Activated naive CD4-positive, alpha-beta T cell treated with anti-CD3 and anti-CD28 coated beads, Interleukin-2, amount 10 ng/mL, durations not matched to agents 7 days and 5 days (primary cell): ENCODE results near the gene ABI1.

ENCODE experiments used
- CTCF ChIA-PET: fragments of 350-600 bp; sonication (Branson Sonifier 250); formaldehyde crosslinking; loops from one replicate; lab custom pipeline; 2021; ENCODE audit warnings: antibody characterized with exemption; lab: Charles Lee
- DNase-seq: peaks from one replicate; pipeline ENCODE4 v3.0.0-alpha.2; 2020
- H3K27ac Mint-ChIP-seq: one replicate; pipeline ENCODE4 v1.8.0; 2021; ENCODE audit warnings: mild to moderate bottlenecking, moderate library complexity, mixed read lengths
- H3K27me3 Mint-ChIP-seq: one replicate; pipeline ENCODE4 v1.8.0; 2021; ENCODE audit warnings: mild to moderate bottlenecking, mixed read lengths
- H3K36me3 Mint-ChIP-seq: one replicate; pipeline ENCODE4 v1.8.0; 2021; ENCODE audit warnings: mixed read lengths
- H3K4me1 Mint-ChIP-seq: one replicate; pipeline ENCODE4 v1.8.0; 2021; ENCODE audit warnings: mixed read lengths
- H3K4me3 Mint-ChIP-seq: one replicate; pipeline ENCODE4 v1.8.0; 2021; ENCODE audit warnings: mild to moderate bottlenecking, moderate library complexity, mixed read lengths
- H3K9me3 Mint-ChIP-seq: one replicate; pipeline ENCODE4 v1.8.0; 2021; ENCODE audit warnings: mixed read lengths

Gene ABI1

DNA sequence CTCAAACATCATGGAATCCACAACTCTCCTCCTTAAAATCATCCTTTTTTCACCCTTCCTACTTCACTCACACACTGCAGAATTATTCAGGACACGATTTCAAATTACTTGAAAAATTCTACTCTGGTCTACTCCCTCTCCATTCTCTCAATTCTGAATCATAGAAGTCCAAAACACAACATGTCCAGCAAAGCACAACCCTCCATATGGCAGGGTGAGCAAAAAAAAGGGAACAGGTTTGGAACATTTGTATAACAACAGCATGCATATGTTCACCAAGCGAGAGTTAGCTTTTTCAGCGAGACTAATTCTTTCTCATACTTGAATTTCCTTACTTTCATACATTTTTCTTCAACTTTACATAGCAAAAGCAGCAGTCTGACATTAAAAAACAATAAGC is 73.4 kb downstream of the ABI1 start:
- CTCF ChIA-PET: no interaction called here
- H3K4me3 Mint-ChIP-seq: no peak overlapping the region
- peaks cover 4% of the 10 kb centered on the region for H3K9me3 Mint-ChIP-seq

DNA sequence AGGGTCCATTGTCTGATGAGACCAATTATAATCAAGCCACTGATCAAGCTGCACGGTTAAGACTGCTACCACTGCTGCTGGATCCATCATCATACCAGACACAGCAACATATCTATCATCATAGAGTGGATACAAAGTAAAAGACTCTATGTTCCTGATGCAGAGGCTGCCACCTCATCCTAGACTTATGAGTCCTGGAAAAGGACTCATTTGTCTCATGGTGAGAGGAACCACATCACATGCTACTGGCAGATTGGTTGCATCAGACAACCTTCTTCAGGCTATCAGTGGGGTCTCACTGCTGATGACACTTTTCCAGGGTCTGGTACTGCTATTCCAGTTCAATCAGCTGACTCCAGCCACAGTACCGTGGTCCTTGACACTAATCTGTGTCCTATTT is 79.0 kb downstream of the ABI1 start:
- Mint-ChIP-seq H3K36me3 (peaks cover 23% of the 10 kb centered on the region), H3K27me3 (no peaks in the 10 kb centered on the region), H3K4me1 (peaks cover 28% of the 10 kb centered on the region), H3K27ac (no peak overlapping the region), H3K9me3 (no peaks in the 10 kb centered on the region), H3K4me3 (no peak overlapping the region)
- CTCF ChIA-PET: no interaction called here
- DNase-seq: no peak

More for the DNA sequence above, 73.4 kb downstream of the ABI1 start:
- no peak for DNase-seq
- no peak overlapping the region for H3K27ac Mint-ChIP-seq
- peaks cover 42% of the 10 kb centered on the region for H3K36me3 Mint-ChIP-seq
- H3K27me3 Mint-ChIP-seq: no peaks in the 10 kb centered on the region
- peaks cover 12% of the 10 kb centered on the region for H3K4me1 Mint-ChIP-seq

- Mint-ChIP-seq H3K4me1 (peaks cover 28% of the 10 kb centered on the region), H3K9me3 (no peaks in the 10 kb centered on the region), H3K4me3 (no peak overlapping the region), H3K27ac (no peak overlapping the region), H3K27me3 (no peaks in the 10 kb centered on the region), H3K36me3 (peaks cover 19% of the 10 kb centered on the region)
- CTCF ChIA-PET: interaction anchor here (1.1 to 1.8 kb wide), 2 partner anchors 55 to 79 kb away, joined by 4 to 7 read pairs; partner anchors contain the start of gene ABI1
- no peak for DNase-seq
These were observed 79.8 kb downstream of the ABI1 start for GRCh38 chr10:26780793-26781601.

DNA sequence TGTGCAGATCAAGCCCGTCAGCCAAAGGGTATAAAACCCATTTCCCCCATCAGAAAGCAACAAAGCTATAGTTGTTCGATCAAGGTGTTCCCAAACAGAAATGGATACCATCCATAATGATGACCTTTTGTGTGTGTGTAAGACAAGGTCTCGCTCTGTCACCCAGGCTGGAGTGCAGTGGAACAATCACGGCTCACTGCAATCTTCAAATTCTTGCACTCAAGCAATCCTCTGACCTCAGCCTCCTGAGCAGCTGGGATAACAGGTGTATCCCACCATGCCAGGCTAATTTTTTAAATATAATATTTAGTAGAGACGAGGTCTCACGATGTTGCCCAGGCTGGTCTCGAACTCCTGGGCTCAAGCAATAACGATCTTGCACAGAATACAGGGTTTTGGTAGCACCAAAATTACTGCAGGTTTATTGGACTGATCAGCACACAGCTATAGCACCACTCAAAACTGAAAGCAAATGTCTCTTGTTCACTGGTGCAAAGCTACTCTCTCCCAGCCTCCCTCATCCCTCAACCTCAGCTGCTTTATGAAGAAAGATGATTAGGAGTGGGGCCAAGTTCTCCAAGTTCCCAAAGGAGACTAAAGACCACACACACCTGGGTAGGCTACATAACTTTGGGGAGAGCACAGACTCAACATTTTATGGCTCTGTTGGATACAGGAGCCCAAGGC is 80.5 kb downstream of the ABI1 start:
- CTCF ChIA-PET: interaction anchor here (1.1 to 1.8 kb wide), 2 partner anchors 54 to 80 kb away, joined by 4 to 7 read pairs; partner anchors contain the start of gene ABI1
- no peak for DNase-seq
- no peak overlapping the region for H3K27ac Mint-ChIP-seq
- no peaks in the 10 kb centered on the region for H3K9me3 Mint-ChIP-seq
- H3K27me3 Mint-ChIP-seq: no peaks in the 10 kb centered on the region
- H3K36me3 Mint-ChIP-seq: peaks cover 14% of the 10 kb centered on the region
- H3K4me1 Mint-ChIP-seq: peaks cover 28% of the 10 kb centered on the region
- H3K4me3 Mint-ChIP-seq: no peak overlapping the region

GRCh38 chr10:26779176-26779860 is 81.4 kb downstream of the ABI1 start:
- Mint-ChIP-seq H3K9me3 (no peaks in the 10 kb centered on the region), H3K36me3 (peaks cover 10% of the 10 kb centered on the region), H3K27ac (no peak overlapping the region), H3K27me3 (no peaks in the 10 kb centered on the region), H3K4me3 (no peak overlapping the region), H3K4me1 (peaks cover 28% of the 10 kb centered on the region)
- DNase-seq: no peak
- CTCF ChIA-PET: no interaction called here

DNA sequence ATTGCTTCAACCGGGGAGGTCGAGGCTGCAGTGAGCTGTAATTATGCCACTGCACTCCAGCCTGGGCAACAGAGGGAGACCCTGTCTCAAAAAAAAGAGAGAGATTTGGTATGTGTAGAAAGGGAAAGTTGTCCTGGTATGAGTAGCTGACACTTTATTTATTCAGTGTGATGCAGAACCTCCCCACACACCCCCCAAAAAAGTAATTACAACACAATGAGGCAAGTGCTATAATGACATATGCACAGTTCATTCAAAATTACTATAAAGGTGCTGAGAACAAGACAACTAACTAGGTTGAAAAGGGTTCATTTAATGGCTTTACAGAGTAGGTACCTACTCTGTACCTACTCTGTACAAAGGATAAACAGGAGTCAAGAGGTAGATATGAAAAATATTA is 83.1 kb downstream of the ABI1 start:
- Mint-ChIP-seq H3K27me3 (no peaks in the 10 kb centered on the region), H3K9me3 (no peaks in the 10 kb centered on the region), H3K27ac (no peak overlapping the region)

GRCh38 chr10:26776258-26776657 is 84.5 kb downstream of the ABI1 start:
- Mint-ChIP-seq H3K4me3 (no peak overlapping the region), H3K27me3 (no peaks in the 10 kb centered on the region), H3K36me3 (peaks cover 8% of the 10 kb centered on the region), H3K9me3 (no peaks in the 10 kb centered on the region), H3K4me1 (peaks cover 21% of the 10 kb centered on the region), H3K27ac (no peak overlapping the region)
- CTCF ChIA-PET: interaction anchor here (0.6 kb wide), 1 partner anchor 217 kb away, joined by 3 read pairs; no protein-coding TSS in a partner anchor
- DNase-seq: no peak

More for the DNA sequence above, 83.1 kb downstream of the ABI1 start:
- no peak overlapping the region for H3K4me3 Mint-ChIP-seq
- CTCF ChIA-PET: no interaction called here
- peaks cover 27% of the 10 kb centered on the region for H3K4me1 Mint-ChIP-seq
- H3K36me3 Mint-ChIP-seq: peaks cover 10% of the 10 kb centered on the region
- DNase-seq: no peak

DNA sequence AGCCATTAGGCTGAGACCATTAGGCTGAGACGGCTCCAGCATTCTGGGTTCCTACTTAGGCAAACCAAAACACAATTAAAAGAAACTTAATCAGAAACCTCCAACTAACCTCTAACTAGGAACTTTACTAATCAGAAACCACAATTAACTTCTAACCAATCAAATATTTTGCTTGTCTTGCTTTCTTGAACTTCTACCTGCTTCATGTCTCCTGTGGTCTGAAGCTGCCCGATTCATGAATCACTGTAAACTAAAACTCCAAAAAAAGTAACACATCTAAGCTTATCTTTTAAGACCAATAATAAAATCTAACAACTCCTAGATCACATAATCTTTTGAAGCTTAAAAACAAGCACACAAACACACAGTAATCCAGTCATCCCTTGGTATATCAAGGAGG is 87.1 kb downstream of the ABI1 start:
- Mint-ChIP-seq H3K9me3 (no peaks in the 10 kb centered on the region), H3K36me3 (peaks cover 16% of the 10 kb centered on the region), H3K27ac (no peak overlapping the region), H3K4me3 (no peak overlapping the region), H3K4me1 (peaks cover 9% of the 10 kb centered on the region), H3K27me3 (no peaks in the 10 kb centered on the region)
- no peak for DNase-seq
- CTCF ChIA-PET: interaction anchor here (0.5 kb wide), 1 partner anchor 22 kb away, joined by 4 read pairs; no protein-coding TSS in a partner anchor

DNA sequence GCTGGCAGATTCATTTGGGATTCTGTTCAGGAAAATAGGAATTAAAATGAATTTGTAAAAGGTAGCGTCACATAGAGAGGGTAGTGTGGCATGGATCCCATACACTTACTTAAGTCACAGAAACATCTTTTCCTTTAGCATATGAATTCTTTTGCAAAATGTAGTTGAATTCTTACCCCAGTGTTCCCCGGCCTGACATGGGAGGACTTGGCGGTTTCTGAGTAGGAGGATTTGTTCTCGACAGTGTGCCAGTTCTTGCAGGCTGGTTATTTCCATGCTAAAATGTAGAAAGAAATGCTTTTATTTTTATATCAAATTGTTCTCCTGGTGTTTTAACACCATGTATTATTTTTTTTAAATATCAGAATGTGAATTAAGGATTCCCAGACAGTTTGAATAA is 90.7 kb downstream of the ABI1 start:
- no peak for DNase-seq
- CTCF ChIA-PET: no interaction called here
- Mint-ChIP-seq H3K27me3 (no peaks in the 10 kb centered on the region), H3K36me3 (peaks cover 20% of the 10 kb centered on the region), H3K4me1 (peaks cover 3% of the 10 kb centered on the region), H3K9me3 (no peaks in the 10 kb centered on the region), H3K27ac (no peak overlapping the region), H3K4me3 (no peak overlapping the region)

GRCh38 chr10:26765549-26765948 is 95.2 kb downstream of the ABI1 start:
- CTCF ChIA-PET: no interaction called here
- H3K4me1 Mint-ChIP-seq: no peaks in the 10 kb centered on the region
- H3K9me3 Mint-ChIP-seq: no peaks in the 10 kb centered on the region
- H3K27ac Mint-ChIP-seq: no peak overlapping the region
- no peak for DNase-seq
- no peak overlapping the region for H3K4me3 Mint-ChIP-seq
- peaks cover 25% of the 10 kb centered on the region for H3K36me3 Mint-ChIP-seq
- no peaks in the 10 kb centered on the region for H3K27me3 Mint-ChIP-seq

GRCh38 chr10:26759008-26759407 is 101.8 kb downstream of the ABI1 start:
- no peak for DNase-seq
- H3K36me3 Mint-ChIP-seq: peaks cover 23% of the 10 kb centered on the region
- H3K27ac Mint-ChIP-seq: no peak overlapping the region
- no peaks in the 10 kb centered on the region for H3K27me3 Mint-ChIP-seq
- H3K4me3 Mint-ChIP-seq: no peak overlapping the region
- H3K4me1 Mint-ChIP-seq: peaks cover 3% of the 10 kb centered on the region
- no peaks in the 10 kb centered on the region for H3K9me3 Mint-ChIP-seq
- CTCF ChIA-PET: no interaction called here

DNA sequence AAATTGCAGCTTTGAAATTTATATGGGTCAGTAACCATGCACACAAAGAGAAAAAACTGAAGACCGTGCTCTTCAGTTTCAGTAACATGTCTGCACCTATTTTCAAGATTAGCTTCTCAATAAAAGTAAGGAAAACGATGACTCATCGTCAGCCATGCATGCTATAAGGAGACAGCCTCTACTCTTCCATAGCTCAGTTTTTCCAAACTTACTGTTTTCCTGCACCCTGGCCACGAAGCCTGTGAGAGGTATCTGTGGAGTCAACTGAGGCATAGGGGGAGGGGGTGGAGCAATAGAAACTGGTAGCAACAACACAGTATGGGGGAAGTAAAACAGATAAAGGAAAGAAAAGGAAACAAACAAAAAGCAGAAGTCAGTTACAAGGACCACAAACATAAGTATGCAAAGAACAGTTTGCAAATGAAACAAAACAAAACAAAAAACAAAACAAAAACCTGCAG is 105.3 kb downstream of the ABI1 start:
- CTCF ChIA-PET: interaction anchor here (0.9 to 1.9 kb wide), 2 partner anchors 29 to 32 kb away, joined by 3 to 5 read pairs; no protein-coding TSS in a partner anchor
- no peak overlapping the region for H3K4me3 Mint-ChIP-seq
- no peak for DNase-seq

GRCh38 chr10:26746061-26746460 is 114.7 kb downstream of the ABI1 start:
- CTCF ChIA-PET: interaction anchor here (0.9 to 1.2 kb wide), 2 partner anchors 20 to 23 kb away, joined by 3 read pairs; no protein-coding TSS in a partner anchor
- no peak overlapping the region for H3K4me3 Mint-ChIP-seq
- peaks cover 14% of the 10 kb centered on the region for H3K4me1 Mint-ChIP-seq
- no peak overlapping the region for H3K27ac Mint-ChIP-seq
- no peaks in the 10 kb centered on the region for H3K27me3 Mint-ChIP-seq
- H3K36me3 Mint-ChIP-seq: peaks cover 47% of the 10 kb centered on the region
- DNase-seq: no peak
- H3K9me3 Mint-ChIP-seq: no peaks in the 10 kb centered on the region

More for the DNA sequence above, 105.3 kb downstream of the ABI1 start:
- Mint-ChIP-seq H3K36me3 (peaks cover 22% of the 10 kb centered on the region), H3K27me3 (no peaks in the 10 kb centered on the region), H3K27ac (no peak overlapping the region), H3K9me3 (no peaks in the 10 kb centered on the region), H3K4me1 (peaks cover 3% of the 10 kb centered on the region)

DNA sequence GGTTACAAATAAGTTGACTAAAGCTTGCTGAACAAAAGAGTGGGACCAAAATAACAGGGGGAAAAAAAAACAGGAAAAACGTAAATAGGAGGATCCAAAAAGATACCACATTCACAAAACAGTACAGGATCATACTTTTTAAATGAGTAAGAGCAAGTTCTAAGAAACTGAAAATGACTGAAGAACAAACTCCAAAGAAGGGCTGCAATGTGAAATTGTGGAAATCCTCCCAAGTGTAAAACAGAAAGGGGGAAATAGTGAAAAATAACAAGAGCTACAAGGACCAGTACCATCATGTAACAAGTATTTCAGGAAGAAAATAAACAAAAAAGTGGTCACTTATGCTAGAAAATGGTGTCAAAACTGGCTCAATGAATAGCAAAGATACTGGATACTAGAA is 116.9 kb downstream of the ABI1 start:
- Mint-ChIP-seq H3K4me1 (peaks cover 28% of the 10 kb centered on the region), H3K4me3 (no peak overlapping the region), H3K27ac (no peak overlapping the region), H3K9me3 (no peaks in the 10 kb centered on the region), H3K36me3 (peaks cover 56% of the 10 kb centered on the region), H3K27me3 (no peaks in the 10 kb centered on the region)
- DNase-seq: no peak
- CTCF ChIA-PET: interaction anchor here (0.8 kb wide), 1 partner anchor 416 kb away, joined by 3 read pairs; no protein-coding TSS in a partner anchor
